Measurements from ENCODE around the gene GLG1. TPM values are rescaled to one million over a fixed set of nuclear protein-coding genes. Genes with fewer than 3 reads are reported as not detected.
A peak's percentile ranks its signal among the peaks of the same experiment; 100 is the strongest.
"Not testable (repeated sequence)": the region's sequence is repeated elsewhere in the genome, so short reads cannot be mapped to it uniquely, and the experiment has no call there.

The GLG1 gene
- total RNA-seq, 1 donor from 2014 or later: 110 TPM

- Histone ChIP-seq H3K4me3 (no peak overlapping the region), H3K36me3 (no peaks in the 10 kb centered on the region), H3K27ac (no peak overlapping the region), H3K9me3 (peaks cover 5% of the 10 kb centered on the region), H3K27me3 (ENCODE audit: low read depth) (no peaks in the 10 kb centered on the region), H3K4me1 (peaks cover 7% of the 10 kb centered on the region)
- intact Hi-C loops (cut with DNase I): no loop called here
- DNase-seq (no peak), ATAC-seq (no peak)
- no peak for TF ChIP-seq CTCF (IDR thresholded peaks at IDR 0.05)
Measured at GRCh38 chr16:74438492-74438979, 168.4 kb downstream of the GLG1 start.

- DNase-seq: no peak
- Histone ChIP-seq H3K9me3 (peaks cover 5% of the 10 kb centered on the region), H3K27me3 (ENCODE audit: low read depth) (no peaks in the 10 kb centered on the region), H3K4me3 (no peak overlapping the region), H3K4me1 (no peaks in the 10 kb centered on the region), H3K27ac (no peak overlapping the region), H3K36me3 (no peaks in the 10 kb centered on the region)
- no peak for TF ChIP-seq CTCF (IDR thresholded peaks at IDR 0.05)
- intact Hi-C loops (cut with DNase I): no loop called here
- no peak for ATAC-seq
Measured at GRCh38 chr16:74431516-74431915, 175.4 kb downstream of the GLG1 start.

GRCh38 chr16:74430036-74430712, 176.7 kb downstream of the GLG1 start:
- peak; percentile 56 for DNase-seq
- H3K9me3 ChIP-seq; H3K4me1 ChIP-seq; H3K27me3 ChIP-seq (ENCODE audit: low read depth); H3K36me3 ChIP-seq; H3K27ac ChIP-seq; H3K4me3 ChIP-seq; intact Hi-C loops (cut with DNase I): not testable (repeated sequence)
- peak; percentile 80 to 85 for ATAC-seq
- peak; percentile 82 for TF ChIP-seq CTCF (IDR thresholded peaks at IDR 0.05)

GRCh38 chr16:74428493-74428892, 178.4 kb downstream of the GLG1 start:
- H3K4me3 ChIP-seq; H3K27me3 ChIP-seq (ENCODE audit: low read depth); intact Hi-C loops (cut with DNase I); H3K27ac ChIP-seq; ATAC-seq; H3K9me3 ChIP-seq; H3K36me3 ChIP-seq; DNase-seq; H3K4me1 ChIP-seq: not testable (repeated sequence)

GRCh38 chr16:74425751-74426150, 181.2 kb downstream of the GLG1 start:
- intact Hi-C loops (cut with DNase I); H3K4me1 ChIP-seq; ATAC-seq; H3K36me3 ChIP-seq; H3K27me3 ChIP-seq (ENCODE audit: low read depth); DNase-seq; H3K27ac ChIP-seq; H3K4me3 ChIP-seq; H3K9me3 ChIP-seq: not testable (repeated sequence)

GRCh38 chr16:74423721-74424120, 183.2 kb downstream of the GLG1 start:
- H3K27me3 ChIP-seq (ENCODE audit: low read depth); H3K9me3 ChIP-seq; H3K27ac ChIP-seq; H3K4me3 ChIP-seq; H3K4me1 ChIP-seq; intact Hi-C loops (cut with DNase I); ATAC-seq; DNase-seq; H3K36me3 ChIP-seq: not testable (repeated sequence)

GRCh38 chr16:74422086-74422485, 184.8 kb downstream of the GLG1 start:
- H3K4me3 ChIP-seq; H3K36me3 ChIP-seq; DNase-seq; H3K4me1 ChIP-seq; intact Hi-C loops (cut with DNase I); H3K27ac ChIP-seq; ATAC-seq; H3K9me3 ChIP-seq; H3K27me3 ChIP-seq (ENCODE audit: low read depth): not testable (repeated sequence)

- DNase-seq; H3K4me1 ChIP-seq; H3K9me3 ChIP-seq; H3K36me3 ChIP-seq; H3K27me3 ChIP-seq (ENCODE audit: low read depth); intact Hi-C loops (cut with DNase I); ATAC-seq; H3K4me3 ChIP-seq; H3K27ac ChIP-seq: not testable (repeated sequence)
Measured at GRCh38 chr16:74421482-74421785, 185.5 kb downstream of the GLG1 start.

GRCh38 chr16:74420612-74421481, 186.1 kb downstream of the GLG1 start, which contains the start of gene CLEC18B:
Gene CLEC18B (minus strand): TSS chr16:74421478. CDS start chr16:74421270, 208 bp downstream.
- H3K36me3 ChIP-seq; intact Hi-C loops (cut with DNase I); H3K4me1 ChIP-seq; H3K4me3 ChIP-seq; H3K27ac ChIP-seq; H3K9me3 ChIP-seq; H3K27me3 ChIP-seq (ENCODE audit: low read depth); DNase-seq: not testable (repeated sequence)
- ATAC-seq: peak in 1 of 2 donors; percentile 15

GRCh38 chr16:74419811-74420210, 187.1 kb downstream of the GLG1 start:
- H3K9me3 ChIP-seq; H3K27ac ChIP-seq; H3K4me1 ChIP-seq; H3K27me3 ChIP-seq (ENCODE audit: low read depth); H3K4me3 ChIP-seq; DNase-seq; H3K36me3 ChIP-seq; intact Hi-C loops (cut with DNase I): not testable (repeated sequence)
- ATAC-seq: peak in 1 of 2 donors; percentile 16
